Muscle layer of duodenum (tissue), 2 donors: ENCODE data around the gene BFAR.
A peak's percentile ranks its signal among the peaks of the same experiment; 100 is the strongest.
"Not testable (repeated sequence)": the region's sequence is repeated elsewhere in the genome, so short reads cannot be mapped to it uniquely, and the experiment has no call there.

ENCODE experiments used
- H3K27ac ChIP-seq: one replicate; pipeline ENCODE4 v1.7.0; 2013; ENCODE audit warnings: mild to moderate bottlenecking, low read length
- H3K27me3 ChIP-seq: one replicate; pipeline ENCODE4 v1.7.0; 2013; ENCODE audit warnings: low read depth, mild to moderate bottlenecking, control low read depth, low read length
- H3K36me3 ChIP-seq, 2 donors: one replicate each; pipeline ENCODE4 v1.7.0; 2013; ENCODE audit warnings: low read length in 2 of 2, control low read depth in 1 of 2, mild to moderate bottlenecking in 1 of 2; ENCODE audit not compliant: insufficient read depth in 2 of 2, control insufficient read depth in 1 of 2
- H3K4me1 ChIP-seq, 2 donors: one replicate each; pipeline ENCODE4 v1.7.0; 2013; ENCODE audit warnings: low read length in 2 of 2, mild to moderate bottlenecking in 2 of 2, control low read depth in 1 of 2, moderate library complexity in 1 of 2; ENCODE audit not compliant: insufficient read depth in 2 of 2, control insufficient read depth in 1 of 2
- H3K4me3 ChIP-seq, 2 donors: one replicate each; pipeline ENCODE4 v1.7.0; 2013; ENCODE audit warnings: low read length in 2 of 2, low read depth in 1 of 2, mild to moderate bottlenecking in 1 of 2
- H3K9me3 ChIP-seq, 2 donors: one replicate each; pipeline ENCODE4 v1.7.0; 2013; ENCODE audit warnings: low read length in 2 of 2, control low read depth in 1 of 2, mild to moderate bottlenecking in 1 of 2; ENCODE audit not compliant: control insufficient read depth in 1 of 2
- donor health status: healthy.

Gene BFAR

GRCh38 chr16:14636179-14636950 is 3.6 kb downstream of the BFAR start:
- Histone ChIP-seq H3K27ac (peak overlapping the region; percentile 4), H3K4me1 (peaks cover 12 to 25% of the 10 kb centered on the region in 2 donors)
- not testable (repeated sequence) for H3K36me3 ChIP-seq, H3K27me3 ChIP-seq, H3K4me3 ChIP-seq, H3K9me3 ChIP-seq

- not testable (repeated sequence) for H3K27me3 ChIP-seq, H3K36me3 ChIP-seq, H3K4me3 ChIP-seq, H3K9me3 ChIP-seq
- peaks cover 12 to 24% of the 10 kb centered on the region in 2 donors for H3K4me1 ChIP-seq
- H3K27ac ChIP-seq: peak overlapping the region; percentile 12
Measured at GRCh38 chr16:14636951-14637240, 4.1 kb downstream of the BFAR start.

GRCh38 chr16:14640538-14640937 is 7.8 kb downstream of the BFAR start:
- Histone ChIP-seq H3K27me3 (no peaks in the 10 kb centered on the region), H3K9me3 (no peaks in the 10 kb centered on the region), H3K4me1 (peaks cover under 1 to 8% of the 10 kb centered on the region in 2 donors), H3K27ac (peak overlapping the region; percentile 90), H3K36me3 (peaks cover 13 to 17% of the 10 kb centered on the region in 2 donors), H3K4me3 (no peak overlapping the region)

- H3K36me3 ChIP-seq: peaks cover 15 to 23% of the 10 kb centered on the region in 2 donors
Measured at GRCh38 chr16:14641206-14641605, 8.5 kb downstream of the BFAR start.

GRCh38 chr16:14641926-14642325 is 9.2 kb downstream of the BFAR start:
- Histone ChIP-seq H3K9me3 (no peaks in the 10 kb centered on the region), H3K4me1 (peaks cover 0 to 2% of the 10 kb centered on the region in 2 donors), H3K27me3 (no peaks in the 10 kb centered on the region), H3K27ac (peak overlapping the region; percentile 31), H3K4me3 (no peak overlapping the region), H3K36me3 (peaks cover 15 to 27% of the 10 kb centered on the region in 2 donors)

More at GRCh38 chr16:14641206-14641605, 8.5 kb downstream of the BFAR start:
- no peaks in the 10 kb centered on the region for H3K27me3 ChIP-seq
- H3K27ac ChIP-seq: peak overlapping the region; percentile 90
- H3K4me1 ChIP-seq: peaks cover 0 to 2% of the 10 kb centered on the region in 2 donors
- no peaks in the 10 kb centered on the region for H3K9me3 ChIP-seq
- H3K4me3 ChIP-seq: no peak overlapping the region

- H3K9me3 ChIP-seq: no peaks in the 10 kb centered on the region
- no peaks in the 10 kb centered on the region for H3K27me3 ChIP-seq
- no peaks in the 10 kb centered on the region for H3K4me1 ChIP-seq
- H3K36me3 ChIP-seq: peaks cover 49 to 69% of the 10 kb centered on the region in 2 donors
- H3K4me3 ChIP-seq: no peak overlapping the region
- H3K27ac ChIP-seq: no peak overlapping the region
Measured at GRCh38 chr16:14649816-14650215, 17.1 kb downstream of the BFAR start.

- H3K36me3 ChIP-seq: peaks cover 41 to 65% of the 10 kb centered on the region in 2 donors
- H3K9me3 ChIP-seq: no peaks in the 10 kb centered on the region
- H3K27ac ChIP-seq: no peak overlapping the region
Measured at GRCh38 chr16:14650629-14651028, 17.9 kb downstream of the BFAR start.

GRCh38 chr16:14652726-14653125 is 20.0 kb downstream of the BFAR start:
- peaks cover 44 to 68% of the 10 kb centered on the region in 2 donors for H3K36me3 ChIP-seq
- H3K27me3 ChIP-seq: no peaks in the 10 kb centered on the region
- H3K27ac ChIP-seq: no peak overlapping the region
- H3K4me1 ChIP-seq: no peaks in the 10 kb centered on the region
- no peak overlapping the region for H3K4me3 ChIP-seq
- H3K9me3 ChIP-seq: no peaks in the 10 kb centered on the region

More at GRCh38 chr16:14650629-14651028, 17.9 kb downstream of the BFAR start:
- no peaks in the 10 kb centered on the region for H3K27me3 ChIP-seq
- no peak overlapping the region for H3K4me3 ChIP-seq
- no peaks in the 10 kb centered on the region for H3K4me1 ChIP-seq

GRCh38 chr16:14658063-14658462 is 25.3 kb downstream of the BFAR start:
- peaks cover 17 to 55% of the 10 kb centered on the region in 2 donors for H3K36me3 ChIP-seq

GRCh38 chr16:14667347-14668266 is 34.9 kb downstream of the BFAR start:
- Histone ChIP-seq H3K36me3 (peaks cover 41 to 64% of the 10 kb centered on the region in 2 donors), H3K27ac (peak overlapping the region; percentile 53), H3K4me1 (no peaks in the 10 kb centered on the region), H3K27me3 (no peaks in the 10 kb centered on the region), H3K4me3 (no peak overlapping the region), H3K9me3 (no peaks in the 10 kb centered on the region)

More at GRCh38 chr16:14658063-14658462, 25.3 kb downstream of the BFAR start:
- Histone ChIP-seq H3K9me3 (no peaks in the 10 kb centered on the region), H3K4me1 (no peaks in the 10 kb centered on the region), H3K27me3 (no peaks in the 10 kb centered on the region), H3K4me3 (no peak overlapping the region), H3K27ac (no peak overlapping the region)

GRCh38 chr16:14668556-14669223 is 35.9 kb downstream of the BFAR start:
- no peaks in the 10 kb centered on the region for H3K9me3 ChIP-seq
- no peaks in the 10 kb centered on the region for H3K27me3 ChIP-seq
- no peaks in the 10 kb centered on the region for H3K4me1 ChIP-seq
- H3K4me3 ChIP-seq: no peak overlapping the region
- H3K36me3 ChIP-seq: peaks cover 37 to 55% of the 10 kb centered on the region in 2 donors
- peak overlapping the region; percentile 53 for H3K27ac ChIP-seq
